Keratinocyte (primary cell): ENCODE results near the gene SKOR1. TPM values are rescaled to one million over a fixed set of nuclear protein-coding genes. Genes with fewer than 3 reads are reported as not detected.

Source experiments
- DNase-seq: peaks from one replicate; pipeline ENCODE4 v3.0.0-alpha.2; 2011; ENCODE audit warnings: low read depth, missing footprints, low spot score
- FAIRE-seq: peaks from 2 replicates; lab custom pipeline; 2011; peaks lifted over from hg19 to GRCh38; lab: Jason Lieb, UNC
- H2AFZ ChIP-seq: 2 replicates; pipeline ENCODE4 v1.6.0; 2012; ENCODE audit warnings: low read length, control low read depth, inconsistent platforms; ENCODE audit not compliant: control insufficient read depth
- H3K27ac ChIP-seq: 2 replicates; pipeline ENCODE4 v1.5.1; 2011; ENCODE audit warnings: low read length; ENCODE audit not compliant: control insufficient read depth, insufficient read depth
- H3K27me3 ChIP-seq: 3 replicates; pipeline ENCODE4 v1.6.0; 2011; ENCODE audit warnings: low read length; ENCODE audit not compliant: control insufficient read depth, insufficient read depth; ENCODE audit errors: extremely low read depth
- H3K36me3 ChIP-seq, 2 experiments: 2 replicates in 1 of 2; 3 replicates in 1 of 2; pipeline ENCODE4 v1.5.1; 2011; ENCODE audit warnings: low read length in 2 of 2, mild to moderate bottlenecking in 1 of 2; ENCODE audit not compliant: control insufficient read depth in 2 of 2, insufficient read depth in 2 of 2; ENCODE audit errors: extremely low read depth in 1 of 2
- H3K4me1 ChIP-seq: 3 replicates; pipeline ENCODE4 v1.5.1; 2011; ENCODE audit warnings: low read length; ENCODE audit not compliant: control insufficient read depth, insufficient read depth; ENCODE audit errors: extremely low read depth
- H3K4me2 ChIP-seq: 3 replicates; pipeline ENCODE4 v1.6.0; 2011; ENCODE audit warnings: low read depth, low read length; ENCODE audit not compliant: control insufficient read depth, insufficient read depth; ENCODE audit errors: extremely low read depth
- H3K4me3 ChIP-seq, 3 experiments: fragments of 200-600 bp in 1 of 3; sonication (generic) in 1 of 3; 2 replicates in 2 of 3; 3 replicates in 1 of 3; pipeline ENCODE4 v1.5.1; 2011 to 2016; ENCODE audit warnings: low read length in 3 of 3, mild to moderate bottlenecking in 3 of 3, control low read depth in 2 of 3, inconsistent platforms in 1 of 3, low read depth in 1 of 3, mixed read lengths in 1 of 3, mixed run types in 1 of 3, moderate library complexity in 1 of 3; ENCODE audit not compliant: control insufficient read depth in 2 of 3, insufficient read depth in 2 of 3; ENCODE audit errors: extremely low read depth in 1 of 3
- H3K79me2 ChIP-seq: 2 replicates; pipeline ENCODE4 v1.6.0; 2012; ENCODE audit warnings: low read length; ENCODE audit not compliant: control insufficient read depth, insufficient read depth
- H3K9ac ChIP-seq: 3 replicates; pipeline ENCODE4 v1.6.0; 2011; ENCODE audit warnings: low read length; ENCODE audit not compliant: control insufficient read depth, insufficient read depth; ENCODE audit errors: extremely low read depth
- H3K9me1 ChIP-seq: 3 replicates; pipeline ENCODE4 v1.6.0; 2011; ENCODE audit warnings: low read length; ENCODE audit not compliant: control insufficient read depth, insufficient read depth; ENCODE audit errors: extremely low read depth
- H3K9me3 ChIP-seq: 2 replicates; pipeline ENCODE4 v1.5.1; 2012; ENCODE audit warnings: low read depth, low read length; ENCODE audit not compliant: control insufficient read depth
- H4K20me1 ChIP-seq: 3 replicates; pipeline ENCODE4 v1.6.0; 2011; ENCODE audit warnings: low read length; ENCODE audit not compliant: control insufficient read depth, insufficient read depth; ENCODE audit errors: extremely low read depth
- CTCF ChIP-seq, 3 experiments: IDR thresholded peaks in 1 of 3; conservative IDR thresholded peaks in 1 of 3; optimal IDR thresholded peaks in 1 of 3; 2 replicates in 2 of 3; 3 replicates in 1 of 3; pipeline versions ENCODE3 to v1.5.1; 2011; ENCODE audit warnings: low read length in 3 of 3, mild to moderate bottlenecking in 3 of 3, moderate library complexity in 2 of 3, control low read depth in 1 of 3, inconsistent platforms in 1 of 3; ENCODE audit not compliant: insufficient read depth in 2 of 3; ENCODE audit errors: extremely low read depth in 1 of 3
- EZH2 ChIP-seq: IDR thresholded peaks from one replicate; pipeline ENCODE4 v1.6.1; 2012; ENCODE audit warnings: inconsistent platforms, mild to moderate bottlenecking, low read length, moderate library complexity
- dilution Hi-C: fragments of 300-500 bp; cut with MboI; formaldehyde crosslinking; loops from one replicate; pipeline ENCODE4 v1.7.0; 2020; ENCODE audit warnings: low sequenced_read_pairs; ENCODE audit not compliant: extremely low pct_ligation_motif_present
- polyA plus RNA-seq, 5 experiments: library from polyadenylated mRNA; depleted of rRNA in 3 of 5; stranded (reverse) in 3 of 5; stranded (forward) in 1 of 5; unstranded in 1 of 5; fragments of >200 nt; gene quantifications; 1 replicate in 1 of 5; 2 replicates in 3 of 5; 3 replicates in 1 of 5; pipeline versions ENCODE4 v1.2.1 to v1.2.3, GENCODE V29; 2011 to 2012; ENCODE audit warnings: missing spikeins in 2 of 5, low read depth in 1 of 5, low replicate concordance in 1 of 5

The SKOR1 gene
- polyA plus RNA-seq, 1 donor (not counting 4 experiments of a cell fraction or from before 2014, with no cell fraction given), result 0.03 TPM

- Histone ChIP-seq H3K9ac (no peak overlapping the region), H3K4me1 (peaks cover 11% of the 10 kb centered on the region), H3K27me3 (no peaks in the 10 kb centered on the region), H3K4me2 (no peak overlapping the region), H4K20me1 (no peaks in the 10 kb centered on the region), H2AFZ (no peak overlapping the region), H3K36me3 (no peaks in the 10 kb centered on the region), H3K4me3 (no peak overlapping the region), H3K79me2 (no peaks in the 10 kb centered on the region), H3K27ac (no peak overlapping the region), H3K9me1 (no peaks in the 10 kb centered on the region), H3K9me3 (no peaks in the 10 kb centered on the region)
- dilution Hi-C loops, result no loop called here
- no peak for FAIRE-seq
- no peak for DNase-seq
- no peak for TF ChIP-seq CTCF (optimal IDR thresholded peaks at IDR 0.05 in 1 of 3, IDR thresholded peaks at IDR 0.05 in 1 of 3, conservative IDR thresholded peaks at IDR 0.05 in 1 of 3; ENCODE audit: extremely low read depth in 1 of 3, insufficient read depth in 2 of 3, low read length in 3 of 3)
These were observed 18.5 kb downstream of the SKOR1 start for GRCh38 chr15:67843571-67844387.

GRCh38 chr15:67845974-67846373 is 20.7 kb downstream of the SKOR1 start:
- Histone ChIP-seq H3K4me3 (no peak overlapping the region), H3K9me3 (no peaks in the 10 kb centered on the region), H3K4me2 (no peak overlapping the region), H3K27ac (no peak overlapping the region), H3K36me3 (no peaks in the 10 kb centered on the region), H2AFZ (no peak overlapping the region), H4K20me1 (peaks cover 3% of the 10 kb centered on the region), H3K4me1 (peaks cover 9% of the 10 kb centered on the region), H3K9me1 (no peaks in the 10 kb centered on the region), H3K9ac (no peak overlapping the region), H3K79me2 (no peaks in the 10 kb centered on the region), H3K27me3 (no peaks in the 10 kb centered on the region)
- FAIRE-seq, result no peak
- DNase-seq, result no peak
- dilution Hi-C loops, result no loop called here
- TF ChIP-seq EZH2 (no peak), CTCF (optimal IDR thresholded peaks at IDR 0.05 in 1 of 3, IDR thresholded peaks at IDR 0.05 in 1 of 3, conservative IDR thresholded peaks at IDR 0.05 in 1 of 3; ENCODE audit: extremely low read depth in 1 of 3, insufficient read depth in 2 of 3, low read length in 3 of 3) (no peak)
